NT2/D1 (cell line): ENCODE results near the gene MATN1.

Source experiments
- SUZ12 ChIP-seq: IDR thresholded peaks from 2 replicates; pipeline ENCODE4 v1.6.1; 2011; ENCODE audit not compliant: insufficient read length, insufficient read depth; ENCODE audit errors: extremely low read depth
- ZNF274 ChIP-seq: IDR thresholded peaks from 2 replicates; pipeline ENCODE4 v1.6.1; 2011; ENCODE audit warnings: mild to moderate bottlenecking, low read depth, low read length

DNA sequence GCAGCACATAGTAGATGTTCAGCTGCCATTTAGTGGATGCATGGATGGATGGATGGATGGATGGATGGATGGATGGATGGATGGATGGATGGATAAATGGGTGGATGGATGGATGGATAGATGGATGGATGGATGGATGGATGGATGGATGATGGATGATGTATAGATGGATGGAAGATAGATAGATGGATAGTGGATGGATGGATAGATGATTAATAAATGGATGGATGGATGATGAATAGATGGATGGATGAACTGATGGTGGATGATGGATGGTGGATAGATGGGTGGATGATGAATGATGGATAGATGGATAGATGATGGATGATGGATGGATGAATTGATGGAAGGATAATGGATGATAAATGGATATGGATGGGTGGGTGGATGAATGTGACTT, 20.6 kb downstream of the MATN1 start:
- TF ChIP-seq ZNF274 = no peak
- TF ChIP-seq SUZ12 = no peak
